Measurements from ENCODE around the gene ACTMAP. TPM values are rescaled to one million over a fixed set of nuclear protein-coding genes. Genes with fewer than 3 reads are reported as not detected.

The ACTMAP gene
- total and polyA plus RNA-seq, 7 donors, result 5.1 to 13.3 (median 8.9) TPM

DNA sequence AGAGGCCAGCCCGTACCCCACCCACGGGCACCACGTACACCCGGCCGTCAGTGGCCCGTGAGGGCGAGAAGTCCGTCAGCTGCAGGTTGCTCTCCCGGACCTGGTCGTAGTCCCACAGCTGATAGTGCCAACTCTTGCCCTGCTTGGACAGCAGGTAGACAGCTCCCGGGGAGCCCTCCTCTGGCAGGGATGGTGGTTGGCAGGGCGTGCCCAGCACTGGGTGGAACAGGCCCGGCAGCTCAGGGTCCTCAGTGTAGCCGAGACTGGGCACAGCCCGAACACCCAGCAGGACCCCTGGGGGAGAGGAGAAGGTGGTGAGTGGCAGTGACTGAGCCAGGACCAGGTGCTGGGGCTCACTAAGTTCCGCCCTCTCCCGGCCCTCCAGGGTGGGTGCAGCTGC, 7.8 kb downstream of the ACTMAP start:
- no peak for DNase-seq
- no peak for TF ChIP-seq CTCF (IDR thresholded peaks at IDR 0.05)
- H3K9me3 ChIP-seq, result no peaks in the 10 kb centered on the region
- intact Hi-C loops (cut with DNase I), result no loop called here
- 64 to 81% (median 67%) methylated on average over 16 to 17 of the region's 17 CpGs for WGBS, 3 donors
- H3K36me3 ChIP-seq (ENCODE audit: insufficient read depth in 1 of 2, low read depth in 1 of 2), result peaks cover 0 to 57% of the 10 kb centered on the region in 2 donors
- H3K4me1 ChIP-seq, result peaks cover 6% of the 10 kb centered on the region
- ATAC-seq, result peak in 3 of 4 donors; percentile 4 to 23 (median 21)
- no peak overlapping the region for H3K27ac ChIP-seq
- no peak overlapping the region for H3K4me3 ChIP-seq
- H3K27me3 ChIP-seq (ENCODE audit: insufficient read depth in 3 of 3, low read length in 2 of 3), result no peaks in the 10 kb centered on the region

DNA sequence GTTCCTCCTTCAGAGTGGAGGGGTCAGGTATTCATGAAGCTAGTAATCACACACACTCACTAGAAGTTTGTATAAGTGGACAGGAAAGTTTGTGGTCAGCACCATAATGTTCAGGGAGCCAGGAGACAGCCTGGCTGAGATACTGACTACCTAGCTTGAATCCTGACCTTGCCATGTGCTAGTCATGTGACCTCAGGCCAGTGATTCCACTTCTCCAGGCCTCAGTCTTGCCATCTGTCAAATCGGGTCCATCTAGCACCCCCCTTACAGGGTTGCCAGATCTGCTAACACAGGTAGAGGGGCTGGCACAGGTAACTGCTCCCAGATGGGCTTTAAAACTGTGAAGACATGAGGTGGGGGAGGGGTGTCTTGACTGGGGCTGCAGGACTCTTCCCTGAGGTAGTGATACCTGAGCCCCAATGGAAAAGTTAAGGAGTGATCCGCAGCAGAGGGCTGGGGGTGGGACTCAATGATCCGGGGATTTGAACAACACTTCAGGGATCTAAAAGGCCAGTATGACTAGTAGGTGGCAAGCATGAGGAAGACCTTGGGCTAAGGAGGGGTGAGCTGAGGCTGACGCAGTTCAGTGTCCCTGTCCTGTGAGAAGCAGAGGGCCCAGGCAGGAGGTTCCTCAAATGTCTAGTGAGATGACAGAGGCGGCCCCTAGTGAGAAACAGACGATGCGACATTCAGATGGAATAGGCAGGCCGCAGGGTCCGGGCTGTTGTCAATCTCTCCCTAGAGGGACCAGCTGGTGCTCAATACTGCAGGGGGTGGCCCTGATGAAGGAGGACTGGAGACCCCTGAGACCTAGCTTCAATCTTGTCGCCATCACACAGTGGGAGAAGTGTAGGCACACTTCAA, 8.5 kb downstream of the ACTMAP start:
- Histone ChIP-seq H3K27ac (peak overlapping the region; percentile 10), H3K9me3 (no peaks in the 10 kb centered on the region), H3K27me3 (ENCODE audit: insufficient read depth in 3 of 3, low read length in 2 of 3) (no peaks in the 10 kb centered on the region), H3K4me3 (no peak overlapping the region), H3K36me3 (ENCODE audit: insufficient read depth in 1 of 2, low read depth in 1 of 2) (peaks cover 0 to 64% of the 10 kb centered on the region in 2 donors), H3K4me1 (peaks cover 6% of the 10 kb centered on the region)
- ATAC-seq (peak in 1 of 4 donors; percentile 1), DNase-seq (no peak)
- intact Hi-C loops (cut with DNase I), result no loop called here
- TF ChIP-seq CTCF (IDR thresholded peaks at IDR 0.05), result no peak
- 67 to 83% (median 75%) methylated on average over 10 of the region's 10 CpGs for WGBS, 3 donors

- WGBS, 3 donors, result 37 to 60% (median 46%) methylated on average over 6 of the region's 6 CpGs
- Histone ChIP-seq H3K4me1 (peaks cover 5% of the 10 kb centered on the region), H3K36me3 (ENCODE audit: insufficient read depth in 1 of 2, low read depth in 1 of 2) (peaks cover 2 to 74% of the 10 kb centered on the region in 2 donors), H3K27me3 (ENCODE audit: insufficient read depth in 3 of 3, low read length in 2 of 3) (no peaks in the 10 kb centered on the region), H3K4me3 (no peak overlapping the region), H3K27ac (peak overlapping the region; percentile 10), H3K9me3 (no peaks in the 10 kb centered on the region)
- ATAC-seq (peak; percentile 56 to 86 (median 78)), DNase-seq (peak; percentile 75 to 86)
- intact Hi-C loops (cut with DNase I), result no loop called here
- TF ChIP-seq CTCF (IDR thresholded peaks at IDR 0.05), result no peak
Measured at GRCh38 chr19:40740747-40741146, 9.5 kb downstream of the ACTMAP start.

DNA sequence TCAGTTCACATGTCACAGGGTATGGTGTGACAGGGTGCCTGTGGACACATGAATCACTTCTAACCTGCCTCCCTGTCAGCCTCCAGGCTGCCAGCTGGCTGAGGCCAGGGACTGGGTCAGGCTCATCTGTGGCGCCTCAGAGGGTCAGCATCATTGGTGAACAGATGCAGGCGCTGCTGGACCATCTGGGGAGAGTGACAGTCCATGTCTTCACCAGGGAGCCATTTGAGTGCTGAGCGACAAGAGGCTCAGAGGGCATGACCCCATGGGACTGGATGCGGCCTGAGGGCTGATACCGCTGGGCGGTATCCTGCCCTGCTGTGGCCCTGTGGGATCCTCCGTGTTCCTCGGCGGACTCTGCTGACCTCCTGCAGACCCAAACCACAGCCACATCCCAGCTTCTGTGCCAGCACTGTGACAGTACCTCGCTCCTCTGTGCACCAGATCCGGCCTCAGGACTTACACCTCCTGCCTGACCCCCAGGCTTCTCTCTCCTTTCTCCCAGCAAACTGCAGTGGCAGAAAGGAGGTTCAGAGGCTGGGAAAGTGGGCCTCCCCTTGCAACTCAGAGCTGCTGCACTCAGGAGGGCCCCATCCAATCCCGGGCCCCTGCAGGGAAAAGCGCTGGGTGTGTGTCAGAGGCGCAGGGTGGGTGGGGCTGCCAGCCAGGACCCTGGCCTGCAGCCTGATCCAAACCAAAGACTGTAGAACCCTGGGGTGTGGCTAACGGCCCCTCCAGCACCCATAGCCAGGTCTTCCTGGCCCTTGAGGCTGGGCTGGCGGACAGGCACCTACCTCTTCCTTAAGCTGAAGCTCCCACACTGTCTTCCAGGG, 10.2 kb downstream of the ACTMAP start:
- peak overlapping the region; percentile 30 for H3K27ac ChIP-seq
- intact Hi-C loops (cut with DNase I), result no loop called here
- H3K27me3 ChIP-seq (ENCODE audit: insufficient read depth in 3 of 3, low read length in 2 of 3), result no peaks in the 10 kb centered on the region
- ATAC-seq, result peak; percentile 10 to 40 (median 12)
- no peaks in the 10 kb centered on the region for H3K9me3 ChIP-seq
- DNase-seq, result no peak
- WGBS, 3 donors, result 75 to 87% (median 81%) methylated on average over 15 to 16 of the region's 16 CpGs
- H3K36me3 ChIP-seq (ENCODE audit: insufficient read depth in 1 of 2, low read depth in 1 of 2), result peaks cover 5 to 81% of the 10 kb centered on the region in 2 donors
- no peaks in the 10 kb centered on the region for H3K4me1 ChIP-seq
- no peak overlapping the region for H3K4me3 ChIP-seq
- no peak for TF ChIP-seq CTCF (IDR thresholded peaks at IDR 0.05)
